Tongue (tissue), 1 donor: ENCODE data around the gene CLGN. TPM values are rescaled to one million over a fixed set of nuclear protein-coding genes. Genes with fewer than 3 reads are reported as not detected.

ENCODE experiments used
- total RNA-seq: library from RNA; depleted of rRNA; stranded (reverse); fragments of >200 nt; gene quantifications from one replicate; pipeline ENCODE4 v1.2.3, GENCODE V29; 2014

CLGN gene
- total RNA-seq, 1 donor from 2014 or later = 5.3 TPM

Other genes starting within 250 kb of the CLGN start
- gene SCOC, start 54.0 kb downstream of the CLGN start, total RNA-seq = 48.9 TPM
- not detected for gene MGAT4D, start 70.6 kb upstream of the CLGN start, total RNA-seq
- gene ELMOD2, start 96.5 kb upstream of the CLGN start, total RNA-seq = 47.7 TPM
- not detected for gene UCP1, start 141.3 kb upstream of the CLGN start, total RNA-seq